HG03097 (cell line): Measurements from ENCODE around the gene EMC9.
A peak's percentile ranks its signal among the peaks of the same experiment; 100 is the strongest.

Experiments used
- ATAC-seq: cut with Tn5 transposase; IDR thresholded peaks from one replicate; pipeline ENCODE4 v1.9.1; 2021; ENCODE audit not compliant: unreplicated experiment, low FRiP score

EMC9 gene

GRCh38 chr14:24150567-24150966 is 9.2 kb upstream of the EMC9 start:
- no peak for ATAC-seq

DNA sequence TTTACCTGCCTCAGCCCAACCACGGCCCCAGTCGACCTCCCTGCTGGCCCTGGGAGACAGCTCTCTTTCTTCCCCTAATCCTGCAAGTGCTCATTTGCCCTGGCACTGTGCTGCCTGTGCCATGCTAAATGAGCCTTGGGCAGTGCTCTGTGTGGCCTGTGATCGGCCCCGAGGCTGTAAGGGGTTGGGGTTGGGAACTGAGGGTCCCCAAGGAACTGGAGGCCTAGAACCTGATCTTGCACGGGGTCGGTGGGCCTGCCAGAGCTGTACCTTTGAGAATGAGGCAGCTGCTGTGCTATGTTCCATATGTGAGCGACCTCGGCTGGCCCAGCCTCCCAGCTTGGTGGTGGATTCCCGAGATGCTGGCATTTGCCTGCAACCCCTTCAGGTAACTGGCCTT is 8.7 kb upstream of the EMC9 start:
- no peak for ATAC-seq

DNA sequence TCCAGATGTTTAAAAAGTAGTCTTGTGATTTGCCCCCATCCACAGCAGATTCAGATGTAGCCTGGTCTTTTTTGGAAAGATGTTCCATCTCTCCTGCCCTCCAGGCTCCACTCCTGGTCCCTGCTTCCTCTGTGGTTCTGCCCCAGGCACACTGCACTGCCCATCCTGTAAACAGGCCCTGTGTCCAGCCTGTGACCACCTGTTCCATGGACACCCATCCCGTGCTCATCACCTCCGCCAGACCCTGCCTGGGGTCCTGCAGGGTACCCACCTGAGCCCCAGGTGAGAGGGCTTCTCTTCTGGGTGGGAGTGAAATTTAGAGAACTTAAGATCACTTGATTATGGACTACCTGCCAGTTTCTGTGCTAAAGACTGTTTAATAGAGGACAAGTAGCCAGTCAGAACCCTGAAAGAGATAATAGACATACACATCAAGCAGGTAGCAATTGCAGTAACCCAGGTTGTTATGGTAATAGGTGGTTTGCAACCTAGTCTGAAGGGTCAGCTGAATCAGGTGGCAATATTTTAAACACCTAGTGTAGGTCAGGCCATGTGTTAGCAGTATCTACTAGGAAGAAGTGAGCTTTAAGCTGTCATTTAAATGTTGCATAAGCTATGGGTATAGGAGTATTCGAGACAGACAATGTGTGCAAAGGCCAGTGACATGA is 8.0 kb upstream of the EMC9 start:
- no peak for ATAC-seq

- no peak for ATAC-seq
These were observed 6.5 kb upstream of the EMC9 start for GRCh38 chr14:24147761-24148428.

DNA sequence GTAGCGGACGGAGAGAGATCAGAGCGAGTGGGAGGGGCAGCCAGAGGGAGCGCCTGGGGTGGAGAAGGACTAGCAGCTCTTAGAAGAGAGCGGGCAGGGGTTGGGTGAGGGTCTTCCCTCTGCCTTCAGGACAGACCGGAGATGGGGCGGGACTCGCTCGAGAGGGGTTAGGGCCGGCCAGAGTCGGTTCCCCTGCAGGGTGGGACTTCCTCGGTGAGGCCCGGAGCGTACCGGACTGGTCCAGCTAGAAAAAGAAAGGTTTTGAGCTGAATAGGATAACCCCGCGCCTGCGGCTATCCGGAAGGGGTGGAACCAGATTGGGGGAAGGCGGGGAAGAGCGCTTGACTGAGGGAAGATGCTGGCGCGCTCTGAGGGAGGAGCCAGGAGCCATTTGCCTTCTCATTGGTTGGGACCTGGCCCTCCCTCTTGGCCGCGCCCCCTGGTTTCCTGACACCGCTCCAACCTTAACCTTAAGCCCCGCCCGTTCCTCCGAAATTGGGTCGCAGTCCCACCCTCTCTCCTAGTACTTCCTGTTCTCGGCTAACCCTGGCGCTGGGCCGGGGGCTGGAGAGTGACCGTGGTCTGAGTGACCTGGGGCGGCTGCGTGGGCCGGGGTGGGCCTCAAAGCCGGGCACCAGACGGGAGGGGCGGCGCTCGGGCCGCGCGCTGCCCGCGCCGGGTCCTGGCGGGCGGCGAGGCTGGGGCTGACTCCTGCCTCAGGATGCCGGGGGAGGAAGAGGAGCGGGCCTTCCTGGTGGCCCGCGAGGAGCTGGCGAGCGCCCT is 5.8 kb upstream of the EMC9 start, which contains the start of gene RNF31:
TSS of gene RNF31 (plus strand) at position 521 of the 783 bp plus-strand sequence. CDS start at position 722, 201 bp downstream.
- ATAC-seq: peak; percentile 69

DNA sequence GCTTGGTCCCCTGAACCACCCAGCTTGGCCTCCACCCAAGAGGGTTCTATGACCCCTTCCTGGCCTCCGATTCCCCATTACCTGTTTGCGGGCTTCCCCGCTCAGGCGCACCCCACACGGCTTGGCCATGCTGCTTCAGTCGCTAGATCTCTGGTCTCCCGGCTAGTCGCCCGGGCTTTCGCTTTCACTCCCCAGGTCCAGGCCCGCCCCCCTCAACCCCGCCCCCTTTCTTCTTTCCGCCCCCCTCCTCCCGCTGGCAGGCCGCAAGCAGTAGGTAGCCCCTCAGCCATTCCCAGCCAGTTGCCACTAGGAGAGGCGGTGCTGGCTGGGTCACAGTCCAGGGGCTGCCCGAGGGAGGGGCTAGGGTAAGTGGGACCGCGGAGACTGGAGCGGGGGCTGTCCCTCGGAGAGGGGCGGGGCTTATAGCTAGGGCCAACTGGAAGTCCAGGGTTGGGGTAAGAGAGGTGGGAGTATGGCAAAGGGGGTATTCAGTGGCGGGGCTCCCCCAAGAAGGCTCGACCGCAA is 5.1 kb upstream of the EMC9 start, which contains the start of gene PSME2:
TSS of gene PSME2 (minus strand) at position 158 of the 525 bp plus-strand sequence. CDS start at position 129, 29 bp downstream.
- ATAC-seq: peak; percentile 60

- no peak for ATAC-seq
These were observed 4.5 kb upstream of the EMC9 start for GRCh38 chr14:24145690-24146452.

GRCh38 chr14:24145219-24145618 is 3.8 kb upstream of the EMC9 start:
- ATAC-seq: no peak

GRCh38 chr14:24144451-24144850 is 3.1 kb upstream of the EMC9 start:
- no peak for ATAC-seq

DNA sequence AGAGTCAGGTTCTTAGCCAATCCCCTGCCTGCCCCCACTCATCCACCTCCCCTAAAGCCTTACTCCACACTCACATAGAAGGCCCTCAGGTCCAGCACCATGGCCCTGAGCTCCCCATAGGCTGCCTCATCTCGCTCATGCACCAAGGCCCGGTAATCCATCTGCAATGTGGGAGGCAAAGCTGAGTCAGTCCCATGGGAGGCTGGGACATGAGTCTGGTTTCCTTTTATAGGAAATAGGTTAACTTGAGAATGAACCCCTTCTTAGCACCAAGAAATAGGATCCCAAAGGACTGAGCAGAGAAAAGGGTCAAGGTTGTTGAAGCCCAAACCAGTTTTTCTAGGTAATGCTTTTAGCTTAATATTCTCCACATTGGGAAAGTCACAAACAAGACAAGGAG is 2.1 kb upstream of the EMC9 start:
- ATAC-seq: no peak

- no peak for ATAC-seq
These were observed 2.0 kb downstream of the EMC9 start for GRCh38 chr14:24139272-24139934.

DNA sequence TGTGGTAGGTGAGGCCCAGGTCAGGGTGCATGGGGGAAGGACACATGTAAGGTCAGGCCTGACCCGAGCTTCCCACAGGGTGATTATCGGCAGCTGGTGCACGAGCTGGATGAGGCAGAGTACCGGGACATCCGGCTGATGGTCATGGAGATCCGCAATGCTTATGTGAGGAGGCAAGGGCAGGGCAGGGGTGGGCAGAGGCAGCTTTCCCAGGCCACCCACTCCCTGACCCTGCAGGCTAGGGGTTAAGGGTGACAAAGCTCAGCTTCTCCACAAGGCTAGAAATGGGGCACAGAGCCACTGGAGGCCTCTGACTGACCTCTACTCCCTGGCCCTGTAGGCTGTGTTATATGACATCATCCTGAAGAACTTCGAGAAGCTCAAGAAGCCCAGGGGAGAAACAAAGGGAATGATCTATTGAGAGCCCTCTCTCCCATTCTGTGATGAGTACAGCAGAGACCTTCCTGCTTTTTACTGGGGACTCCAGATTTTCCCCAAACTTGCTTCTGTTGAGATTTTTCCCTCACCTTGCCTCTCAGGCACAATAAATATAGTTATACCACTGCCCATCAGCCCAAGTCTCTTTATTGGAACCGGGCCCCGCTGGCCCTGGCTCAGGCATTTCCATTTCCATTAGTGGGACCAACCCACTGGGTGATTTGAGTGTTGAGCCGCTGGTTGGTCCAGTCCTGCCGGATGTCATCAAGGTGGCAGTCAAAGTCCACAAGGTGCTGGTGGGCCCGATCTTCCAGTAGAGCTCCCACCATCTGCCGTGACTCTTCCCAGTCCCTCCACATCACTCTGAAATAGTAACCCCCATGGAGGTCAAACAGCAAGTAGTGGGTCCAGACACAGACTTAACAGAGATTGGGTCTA is 2.8 kb downstream of the EMC9 start:
- ATAC-seq: no peak

DNA sequence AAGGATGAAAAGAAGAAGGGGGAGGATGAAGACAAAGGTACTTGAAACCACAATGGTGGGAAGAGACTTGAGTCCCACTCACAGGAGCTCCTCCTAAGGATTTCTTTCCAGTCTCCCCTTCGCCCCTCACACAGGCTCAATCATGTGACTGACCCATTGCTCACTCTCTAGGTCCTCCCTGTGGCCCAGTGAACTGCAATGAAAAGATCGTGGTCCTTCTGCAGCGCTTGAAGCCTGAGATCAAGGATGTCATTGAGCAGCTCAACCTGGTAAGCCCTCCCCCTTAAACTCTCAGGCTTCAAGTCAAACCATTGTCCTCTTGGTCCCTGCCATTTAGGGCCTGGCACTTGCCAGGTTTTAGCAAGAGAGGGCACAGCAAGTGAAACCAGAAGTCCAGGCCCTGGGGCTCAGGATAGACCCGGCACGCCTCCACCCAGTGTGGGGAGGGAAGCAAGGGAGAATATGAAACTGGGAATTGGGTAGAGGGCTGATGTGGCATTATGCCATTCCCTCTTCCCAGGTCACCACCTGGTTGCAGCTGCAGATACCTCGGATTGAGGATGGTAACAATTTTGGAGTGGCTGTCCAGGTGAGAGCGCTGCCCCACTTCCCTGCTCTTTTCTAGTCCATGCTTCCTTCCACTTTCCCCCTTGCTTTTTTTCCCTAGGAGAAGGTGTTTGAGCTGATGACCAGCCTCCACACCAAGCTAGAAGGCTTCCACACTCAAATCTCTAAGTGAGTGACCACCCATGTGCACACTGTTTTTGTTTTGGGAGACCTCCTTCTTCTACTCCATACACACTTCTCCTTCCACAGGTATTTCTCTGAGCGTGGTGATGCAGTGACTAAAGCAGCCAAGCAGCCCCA is 3.6 kb downstream of the EMC9 start:
- no peak for ATAC-seq

- ATAC-seq: no peak
These were observed 4.5 kb downstream of the EMC9 start for GRCh38 chr14:24136684-24137528.

DNA sequence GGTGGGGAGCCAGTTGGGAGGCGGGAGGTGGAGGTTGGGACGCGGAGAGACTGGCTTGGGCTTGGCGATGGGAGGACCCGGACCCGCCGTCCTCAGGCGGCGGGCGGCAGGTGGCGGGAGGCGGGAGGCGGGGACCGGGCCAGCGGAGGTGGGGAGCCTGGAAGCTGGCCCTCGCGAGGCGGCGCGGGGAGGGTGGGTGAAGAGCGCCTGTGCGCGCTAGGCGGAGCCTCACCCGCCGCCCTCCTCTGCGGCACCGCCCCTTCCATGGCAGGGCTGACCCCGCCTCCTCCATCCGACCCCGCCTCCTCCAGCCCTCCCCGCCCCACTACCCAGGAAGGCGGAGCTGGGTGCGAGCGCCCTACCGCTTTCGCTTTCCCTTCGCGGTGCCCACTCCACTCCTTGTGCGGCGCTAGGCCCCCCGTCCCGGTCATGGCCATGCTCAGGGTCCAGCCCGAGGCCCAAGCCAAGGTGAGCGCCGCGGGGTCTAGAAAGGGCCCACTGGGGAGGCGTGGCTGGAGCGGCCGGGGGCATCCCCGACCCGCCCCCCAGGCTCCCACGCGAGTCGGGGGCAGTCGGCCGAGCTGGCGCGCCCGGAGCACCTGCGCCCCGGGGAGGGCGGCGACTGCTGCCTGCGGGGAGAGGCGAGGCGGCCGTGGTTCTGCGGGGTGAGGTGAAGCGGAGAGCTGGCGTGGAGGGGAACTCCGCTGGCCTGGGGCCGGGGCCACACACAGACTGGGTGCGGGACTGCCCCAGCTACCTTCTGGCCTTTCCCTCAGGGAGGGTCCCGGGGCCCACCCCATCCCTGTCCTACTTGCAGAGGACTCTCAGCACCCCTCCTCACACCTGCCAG is 5.3 kb downstream of the EMC9 start, which contains the start of gene PSME1:
TSS of gene PSME1 (plus strand) at position 361 of the 850 bp plus-strand sequence. CDS start at position 430, 69 bp downstream.
- ATAC-seq: peak; percentile 74

DNA sequence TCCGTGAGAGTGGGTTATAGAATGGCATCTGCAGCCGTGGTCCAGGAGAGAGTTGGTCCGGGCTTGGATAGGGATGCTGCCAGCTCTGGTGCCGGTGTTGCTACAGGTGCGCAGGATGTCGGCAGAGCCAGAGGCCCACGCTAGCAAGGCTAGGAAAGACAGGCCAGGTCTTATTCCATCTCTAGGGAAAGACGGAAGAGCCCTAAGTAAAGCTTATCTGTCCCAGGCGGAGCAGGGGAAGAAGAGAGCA is 5.9 kb downstream of the EMC9 start:
- peak; percentile 9 for ATAC-seq
